Keratinocyte (primary cell): Measurements from ENCODE around the gene TIE1.

Experiments used
- CTCF ChIP-seq, 3 experiments: IDR thresholded peaks in 1 of 3; conservative IDR thresholded peaks in 1 of 3; optimal IDR thresholded peaks in 1 of 3; 2 replicates in 2 of 3; 3 replicates in 1 of 3; pipeline versions ENCODE3 to v1.5.1; 2011; ENCODE audit warnings: low read length in 3 of 3, mild to moderate bottlenecking in 3 of 3, moderate library complexity in 2 of 3, control low read depth in 1 of 3, inconsistent platforms in 1 of 3; ENCODE audit not compliant: insufficient read depth in 2 of 3; ENCODE audit errors: extremely low read depth in 1 of 3
- EZH2 ChIP-seq: IDR thresholded peaks from one replicate; pipeline ENCODE4 v1.6.1; 2012; ENCODE audit warnings: inconsistent platforms, mild to moderate bottlenecking, low read length, moderate library complexity

DNA sequence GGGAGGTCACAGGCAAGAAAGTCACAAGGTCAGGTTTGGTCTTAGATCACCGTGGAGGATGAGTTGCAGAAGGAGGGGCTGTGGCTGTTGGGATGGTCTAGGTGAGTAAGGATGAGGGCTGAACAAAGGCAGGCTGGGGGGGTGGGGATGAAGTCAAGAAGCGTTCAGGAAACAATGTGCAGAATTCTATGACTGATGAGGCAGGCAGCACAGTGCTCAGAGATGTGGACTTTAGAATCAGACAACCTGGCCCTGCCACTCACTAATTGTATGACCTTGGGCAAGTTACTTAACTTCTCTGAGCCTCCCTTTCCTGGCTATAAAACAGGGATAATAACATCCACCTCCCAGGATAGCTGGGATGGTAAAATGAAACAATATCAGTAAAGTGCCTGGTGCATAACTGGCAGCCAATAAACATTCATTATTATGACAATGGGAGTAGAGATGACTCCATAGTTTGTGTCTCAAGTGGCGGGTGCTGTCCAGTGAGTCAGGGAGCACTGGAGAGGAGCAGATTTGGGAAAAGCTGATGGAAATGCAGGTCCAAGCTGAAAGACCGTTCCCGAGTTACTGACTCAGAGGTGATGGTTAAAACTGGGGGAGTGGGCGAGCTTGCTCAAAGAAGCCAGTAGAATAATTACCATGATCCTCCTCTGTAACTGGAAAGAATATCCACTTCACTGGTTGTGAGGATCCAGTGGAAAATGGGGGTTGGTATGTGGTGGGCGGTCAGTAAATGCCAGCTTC, 2.1 kb downstream of the TIE1 start:
- no peak for TF ChIP-seq CTCF (optimal IDR thresholded peaks at IDR 0.05 in 1 of 3, IDR thresholded peaks at IDR 0.05 in 1 of 3, conservative IDR thresholded peaks at IDR 0.05 in 1 of 3; ENCODE audit: extremely low read depth in 1 of 3, insufficient read depth in 2 of 3, low read length in 3 of 3)
- TF ChIP-seq EZH2 = no peak
